ENCODE data around the gene CMC4. TPM values are rescaled to one million over a fixed set of nuclear protein-coding genes. Genes with fewer than 3 reads are reported as not detected.

The CMC4 gene
- total RNA-seq, 1 experiment from 2014 or later: 13.0 TPM

GRCh38 chrX:155094468-155095061 is 23.6 kb upstream of the CMC4 start:
- intact Hi-C loops (cut with micrococcal nuclease; ENCODE audit: unreplicated experiment): loop anchor here (10.0 kb wide), 2 partner anchors 120 to 730 kb away; partner anchors contain the start of gene VBP1
- ChIA-PET CTCF (interaction anchor here (0.6 kb wide), 2 partner anchors 10 to 311 kb away, joined by 3 read pairs; no protein-coding TSS in a partner anchor), POLR2A (interaction anchor here (0.7 kb wide), 1 partner anchor 68 kb away, joined by 3 read pairs; the partner anchor contains the start of gene FUNDC2)

GRCh38 chrX:155086961-155087735 is 16.2 kb upstream of the CMC4 start:
- no peak for TF ChIP-seq CTCF (IDR thresholded peaks at IDR 0.05)
- TF ChIP-seq SIN3A (IDR thresholded peaks at IDR 0.05; ENCODE audit: borderline replicate concordance, insufficient read depth, low read depth, low read length): no peak
- TF ChIP-seq REST (IDR thresholded peaks at IDR 0.05; ENCODE audit: insufficient read depth in 1 of 2, low read depth in 2 of 2, low read length in 1 of 2): no peak
- no peak for TF ChIP-seq POLR2AphosphoS5 (IDR thresholded peaks at IDR 0.05; ENCODE audit: low read depth, low read length)
- no peak for TF ChIP-seq TCF7L2 (IDR thresholded peaks at IDR 0.05; ENCODE audit: low read depth, low read length)
- no peaks in the 10 kb centered on the region for H3K27me3 ChIP-seq (ENCODE audit: control insufficient read depth, insufficient read depth, low read length)
- peaks cover 2% of the 10 kb centered on the region; the same call in 1 of the 2 replicates for H3K36me3 ChIP-seq (ENCODE audit: control insufficient read depth, insufficient read depth, low read length)
- H3K9me3 ChIP-seq (ENCODE audit: control insufficient read depth, insufficient read depth, low read depth, low read length): no peaks in the 10 kb centered on the region
- CTCF ChIA-PET: interaction anchor here (0.7 kb wide), 5 partner anchors 12 to 566 kb away, joined by 3 to 4 read pairs (median 3); no protein-coding TSS in a partner anchor
- intact Hi-C loops (cut with micrococcal nuclease; ENCODE audit: unreplicated experiment) (no loop called here), in situ Hi-C loops (cut with HindIII; ENCODE audit: low pct_unique_long_range_greater_than_20kb, low sequenced_read_pairs) (no loop called here)
- no peak for DNase-seq (ENCODE audit: low read depth, low spot score)
- ATAC-seq: no peak
- BruUV-seq (replicated peaks): no TSS peak
- POLR2A ChIA-PET: no interaction called here
- H3K4me3 ChIP-seq (ENCODE audit: low read depth in 2 of 2, low read length in 2 of 2): no peak overlapping the region
- H3K4me1 ChIP-seq (ENCODE audit: control insufficient read depth, insufficient read depth, low read length): no peaks in the 10 kb centered on the region
- H3K27ac ChIP-seq (ENCODE audit: low read length): no peak overlapping the region

More at GRCh38 chrX:155094468-155095061, 23.6 kb upstream of the CMC4 start:
- no peak for DNase-seq (ENCODE audit: low read depth, low spot score)
- Histone ChIP-seq H3K4me3 (ENCODE audit: low read depth in 2 of 2, low read length in 2 of 2) (no peak overlapping the region), H3K36me3 (ENCODE audit: control insufficient read depth, insufficient read depth, low read length) (peaks cover 2% of the 10 kb centered on the region; the same call in 1 of the 2 replicates), H3K27ac (ENCODE audit: low read length) (no peak overlapping the region), H3K27me3 (ENCODE audit: control insufficient read depth, insufficient read depth, low read length) (no peaks in the 10 kb centered on the region), H3K4me1 (ENCODE audit: control insufficient read depth, insufficient read depth, low read length) (no peaks in the 10 kb centered on the region), H3K9me3 (ENCODE audit: control insufficient read depth, insufficient read depth, low read depth, low read length) (no peaks in the 10 kb centered on the region)
- peak; percentile 89 for ATAC-seq
- no TSS peak for BruUV-seq (replicated peaks)
- in situ Hi-C loops (cut with HindIII; ENCODE audit: low pct_unique_long_range_greater_than_20kb, low sequenced_read_pairs): no loop called here
- TF ChIP-seq CTCF (IDR thresholded peaks at IDR 0.05) (peak; percentile 75; the same call in 1 of the 2 replicates), POLR2AphosphoS5 (IDR thresholded peaks at IDR 0.05; ENCODE audit: low read depth, low read length) (no peak)

Data from Panc1 (cell line).